ENCODE data around the gene RIT2.

The RIT2 gene

DNA sequence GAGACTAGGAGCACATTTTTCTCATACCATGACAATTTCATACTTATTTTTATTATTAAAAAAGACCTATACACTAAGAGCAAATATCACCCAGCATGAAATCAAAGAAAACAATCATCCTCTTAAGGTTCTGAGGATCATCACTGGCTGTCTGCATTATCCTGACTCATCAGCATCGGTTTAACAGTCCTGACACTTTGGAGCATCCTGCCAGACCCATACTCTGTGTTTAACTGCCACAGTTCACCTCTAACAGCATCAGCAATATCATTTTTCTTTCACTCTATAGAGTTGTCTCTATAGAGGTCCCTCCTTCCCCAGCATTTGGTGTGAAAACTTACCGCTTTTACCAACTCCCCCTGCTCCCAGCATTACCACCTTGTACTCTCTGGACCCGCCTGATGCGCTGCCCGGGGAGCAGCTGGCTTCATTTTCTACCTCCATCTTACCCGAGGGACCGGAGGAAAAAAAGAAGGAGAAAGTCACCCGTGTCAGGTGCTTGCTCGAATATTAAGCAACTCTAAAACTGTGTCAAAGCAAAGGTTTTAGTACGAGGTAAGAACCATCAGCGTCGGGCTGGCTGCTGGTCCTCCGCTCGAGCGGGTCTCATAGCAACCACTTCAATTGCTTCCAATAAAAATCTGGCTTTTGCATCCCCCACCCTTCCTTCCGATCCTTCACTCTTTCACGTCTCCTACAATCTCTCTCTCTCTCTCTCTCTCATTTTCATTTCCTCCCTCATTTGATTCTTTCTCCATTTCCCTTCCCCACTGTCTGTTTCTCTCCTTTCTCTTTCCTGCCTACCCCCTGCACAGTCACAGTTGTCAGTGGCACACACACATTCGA is at the start of gene RIT2:
Gene RIT2 (minus strand): TSS at position 610 of the 846 bp plus-strand sequence.
- no peak for DNase-seq

DNA sequence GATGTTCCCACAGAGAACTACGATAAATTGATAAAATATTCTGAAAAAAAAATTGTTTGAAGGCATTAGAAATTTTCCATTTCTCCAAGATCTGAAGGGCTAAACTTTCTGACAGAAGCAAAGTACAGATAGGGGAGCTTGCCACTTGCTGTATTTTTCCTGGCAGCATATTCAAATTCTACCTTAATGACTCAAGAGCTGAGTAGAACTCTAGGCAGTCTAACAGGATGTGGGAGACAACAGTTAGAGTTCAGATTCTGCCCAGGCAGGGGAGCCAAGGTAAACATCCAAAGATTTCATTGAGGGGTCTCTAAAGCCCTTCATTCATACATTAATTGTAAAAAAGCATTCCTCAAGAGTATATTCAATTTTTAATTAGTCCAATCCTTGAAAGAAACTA is 46.0 kb upstream of the RIT2 start:
- no peak for DNase-seq

DNA sequence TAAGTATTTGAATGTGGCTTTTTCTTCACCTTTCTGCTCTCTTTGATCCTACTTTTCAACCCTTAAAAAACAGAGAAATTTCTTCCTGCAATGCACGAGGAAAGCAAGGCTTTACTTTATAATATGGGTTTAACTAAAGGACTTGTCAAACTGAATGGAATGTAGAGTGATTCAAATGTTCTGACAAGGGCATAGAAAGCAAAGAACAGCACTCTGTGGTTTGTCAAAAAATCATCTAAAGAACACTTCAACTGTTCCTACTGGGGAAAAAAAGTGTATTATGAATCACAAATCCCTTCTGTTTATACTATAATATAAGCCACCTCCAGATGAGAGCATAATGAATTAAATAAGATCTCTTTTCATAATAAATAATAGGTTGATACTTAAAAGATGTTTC is 45.0 kb upstream of the RIT2 start:
- no peak for DNase-seq

DNA sequence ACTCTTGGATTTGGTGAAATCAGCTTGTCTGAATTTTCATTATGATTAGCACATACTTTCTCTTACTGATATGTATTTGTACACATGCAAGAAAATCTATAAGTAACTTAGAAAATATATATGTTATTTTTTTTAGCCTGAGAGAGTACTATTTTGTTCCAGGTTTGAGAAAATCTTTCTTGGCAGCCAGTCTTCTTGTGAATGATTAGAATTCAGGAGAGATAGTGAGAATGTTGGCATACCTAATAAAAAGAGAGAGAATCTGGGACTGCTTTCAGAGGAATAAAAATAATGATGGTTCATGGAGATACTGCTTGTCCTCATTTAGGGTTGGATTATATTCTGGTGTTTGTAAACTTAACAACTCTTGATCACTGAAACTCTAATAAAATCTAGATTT is 44.4 kb upstream of the RIT2 start:
- no peak for DNase-seq

DNA sequence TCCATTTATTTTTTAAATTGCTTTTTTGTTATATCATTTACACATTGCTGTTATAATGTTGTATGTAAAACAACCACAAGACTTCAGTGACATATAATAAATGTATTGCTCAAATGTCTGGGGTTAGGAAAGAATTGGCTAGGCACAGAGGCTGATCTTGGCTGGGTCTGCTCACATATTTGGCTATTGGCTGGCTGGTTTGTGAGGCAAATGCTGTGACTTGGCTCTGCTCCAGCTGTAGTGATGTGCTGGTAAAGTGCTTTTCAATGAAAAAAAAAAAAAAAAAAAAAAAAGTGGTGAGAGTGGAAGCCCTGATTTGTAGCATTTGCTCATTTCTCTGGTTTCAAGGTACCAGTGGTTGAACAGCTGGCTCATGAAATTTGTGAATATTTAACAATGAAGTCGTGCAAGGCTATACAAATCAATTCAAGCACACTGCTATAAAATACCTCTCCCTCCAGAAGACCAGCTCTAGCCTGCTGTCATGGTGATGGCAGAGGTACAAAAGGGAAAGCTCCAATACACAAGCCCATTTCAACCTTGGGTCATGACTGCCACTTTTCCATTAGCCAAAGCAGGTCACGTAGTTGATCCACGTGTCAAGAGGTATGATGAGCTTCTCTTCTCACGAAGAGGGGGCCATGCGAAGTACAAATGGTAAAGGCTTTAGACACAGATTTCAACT is 43.7 kb upstream of the RIT2 start:
- no peak for DNase-seq

DNA sequence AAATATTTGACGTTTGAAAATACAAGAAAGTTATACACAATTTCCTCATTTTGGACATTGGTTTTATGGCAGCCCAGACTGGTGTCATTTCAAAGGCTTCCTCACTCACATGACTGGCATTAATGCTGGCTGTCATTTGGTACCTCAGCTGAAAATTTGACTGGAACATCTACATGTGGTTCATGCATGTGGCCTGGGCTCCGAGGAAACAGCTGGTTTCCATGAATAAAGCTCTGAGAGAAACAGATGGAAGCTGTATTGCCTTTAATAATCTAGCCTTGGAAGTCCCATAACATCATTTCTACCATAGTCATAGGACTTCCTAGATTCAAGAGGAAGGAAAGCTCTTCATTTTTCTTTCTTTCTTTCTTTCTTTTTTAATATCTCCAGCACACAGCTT is 42.9 kb upstream of the RIT2 start:
- no peak for DNase-seq

DNA sequence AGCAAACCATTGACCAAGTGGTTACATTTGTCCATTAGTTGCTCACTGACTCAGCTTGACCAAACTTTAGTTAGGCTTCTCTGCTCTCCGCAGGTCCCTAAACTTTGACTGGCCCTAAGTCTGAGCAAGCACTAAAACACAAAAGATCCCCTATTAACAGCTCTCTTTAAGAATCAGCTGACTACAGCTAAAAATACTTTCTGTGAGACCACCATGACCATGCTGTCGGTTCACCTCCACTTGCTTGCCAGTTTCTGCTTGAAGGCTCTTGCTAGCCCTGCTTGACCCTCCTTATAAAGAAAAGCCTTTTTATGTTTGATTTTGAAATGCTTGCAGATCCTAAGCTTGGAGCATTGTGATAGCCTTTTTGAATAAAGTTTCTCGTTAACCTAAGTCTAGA is 40.4 kb upstream of the RIT2 start:
- DNase-seq: no peak

DNA sequence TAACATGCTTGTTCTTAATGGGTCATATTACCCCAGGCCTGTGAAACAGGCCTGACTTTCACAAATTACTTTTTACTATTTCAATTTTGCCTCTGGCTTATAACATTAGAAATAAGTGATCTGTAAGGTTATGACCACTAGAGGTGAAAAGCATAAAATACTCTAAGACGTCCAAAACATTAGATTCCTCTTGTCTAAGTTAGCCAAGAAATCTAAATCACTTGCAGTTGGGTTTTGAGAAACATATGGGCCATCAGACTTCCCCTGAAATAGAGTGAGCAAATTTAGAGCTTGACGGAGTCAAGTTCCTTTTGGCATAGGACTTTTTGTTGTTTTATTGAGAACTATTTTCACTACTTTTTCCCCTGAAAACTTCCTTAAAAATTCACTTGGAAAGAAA is 32.7 kb upstream of the RIT2 start:
- DNase-seq: no peak

DNA sequence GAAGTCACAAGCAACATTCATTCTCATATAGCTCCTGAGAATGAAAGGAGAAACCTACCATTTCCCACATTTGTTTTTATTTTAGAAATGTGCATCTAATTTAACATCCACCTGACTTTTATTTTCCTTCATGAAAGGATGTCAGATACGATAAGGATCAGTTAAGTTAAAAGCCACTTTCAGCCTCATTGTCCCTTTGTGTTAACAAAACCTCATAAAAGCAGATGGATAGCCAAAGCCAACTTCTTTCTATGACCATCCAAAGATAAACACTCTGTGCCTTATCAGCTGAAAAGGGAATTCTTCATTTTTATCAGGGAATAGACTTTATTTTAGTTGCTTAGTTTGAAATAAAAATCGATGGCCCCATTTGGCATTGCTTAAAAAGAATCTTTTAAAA is 25.7 kb upstream of the RIT2 start:
- no peak for DNase-seq

DNA sequence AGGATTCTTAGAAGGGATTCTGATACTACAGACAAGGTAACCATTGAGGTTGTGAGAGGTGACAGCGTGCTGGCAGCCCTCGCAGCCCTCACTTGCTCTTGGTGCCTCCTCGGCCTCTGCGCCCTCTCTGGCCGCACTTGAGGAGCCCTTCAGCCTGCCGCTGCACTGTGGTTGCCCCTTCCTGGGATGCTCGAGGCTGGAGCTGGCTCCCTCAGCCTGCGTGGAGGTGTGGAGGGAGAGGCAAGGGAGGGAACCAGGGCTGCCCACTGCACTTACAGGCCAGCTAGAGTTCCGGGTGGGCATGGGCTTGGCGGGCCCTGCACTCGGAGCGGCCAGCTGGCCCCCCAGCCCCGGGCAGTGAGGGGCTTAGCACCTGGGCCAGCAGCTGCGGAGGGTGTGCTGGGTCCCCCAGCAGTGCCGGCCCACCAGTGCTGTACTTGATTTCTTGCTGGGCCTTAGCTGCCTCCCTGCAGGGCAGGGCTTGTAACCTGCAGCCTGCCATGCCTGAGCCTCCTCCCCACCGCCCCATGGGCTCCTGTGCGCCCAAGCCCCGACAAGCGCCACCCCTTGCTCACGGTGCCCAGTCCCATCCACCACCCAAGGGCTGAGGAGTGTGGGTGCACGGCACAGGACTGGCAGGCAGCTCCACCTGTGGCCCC is 23.9 kb upstream of the RIT2 start:
- DNase-seq: no peak

DNA sequence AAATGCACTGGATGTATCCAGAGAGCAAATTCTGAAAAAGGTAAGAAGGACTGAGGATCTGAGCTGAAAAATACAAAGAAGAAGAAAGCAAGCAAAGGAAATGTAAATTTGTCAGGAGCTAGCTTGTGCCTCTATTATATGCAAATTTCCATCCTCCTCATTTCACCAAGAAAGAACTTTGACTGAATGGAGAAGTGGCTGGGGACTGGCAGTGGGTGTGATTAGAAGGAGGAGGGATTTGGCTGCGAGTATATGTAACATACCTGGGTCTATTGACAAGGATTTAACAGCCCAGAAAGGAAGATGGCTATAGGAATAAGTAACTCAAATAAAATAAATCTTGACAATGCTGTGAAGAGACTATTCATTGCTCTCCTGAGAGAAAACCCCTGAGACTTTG is 19.4 kb upstream of the RIT2 start:
- no peak for DNase-seq

DNA sequence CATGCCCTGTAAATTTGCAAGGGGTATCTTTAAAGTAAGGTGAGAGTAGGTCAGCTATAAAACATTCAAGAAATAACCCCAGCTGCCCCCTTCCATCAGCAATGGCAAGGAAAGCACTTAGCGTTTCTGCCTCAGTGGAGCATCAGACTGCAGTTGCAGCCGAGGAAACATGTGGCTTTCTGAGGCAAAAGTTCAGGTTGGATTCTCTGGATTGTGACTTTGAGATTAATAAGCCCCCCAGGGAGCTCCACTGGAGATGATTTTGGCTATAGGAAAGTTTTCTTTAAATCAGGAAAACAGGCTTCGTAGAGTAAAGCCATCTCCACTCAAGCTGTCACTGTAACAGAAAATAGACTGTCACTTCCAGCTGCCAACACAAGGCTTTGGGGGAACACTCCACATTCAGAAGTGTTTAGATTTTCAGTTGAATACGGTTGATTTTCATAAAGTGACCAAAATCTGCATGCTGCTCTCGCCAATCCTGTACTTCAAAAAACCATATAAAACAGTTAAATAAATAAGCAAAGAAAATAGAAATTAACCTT is 15.3 kb upstream of the RIT2 start:
- no peak for DNase-seq

DNA sequence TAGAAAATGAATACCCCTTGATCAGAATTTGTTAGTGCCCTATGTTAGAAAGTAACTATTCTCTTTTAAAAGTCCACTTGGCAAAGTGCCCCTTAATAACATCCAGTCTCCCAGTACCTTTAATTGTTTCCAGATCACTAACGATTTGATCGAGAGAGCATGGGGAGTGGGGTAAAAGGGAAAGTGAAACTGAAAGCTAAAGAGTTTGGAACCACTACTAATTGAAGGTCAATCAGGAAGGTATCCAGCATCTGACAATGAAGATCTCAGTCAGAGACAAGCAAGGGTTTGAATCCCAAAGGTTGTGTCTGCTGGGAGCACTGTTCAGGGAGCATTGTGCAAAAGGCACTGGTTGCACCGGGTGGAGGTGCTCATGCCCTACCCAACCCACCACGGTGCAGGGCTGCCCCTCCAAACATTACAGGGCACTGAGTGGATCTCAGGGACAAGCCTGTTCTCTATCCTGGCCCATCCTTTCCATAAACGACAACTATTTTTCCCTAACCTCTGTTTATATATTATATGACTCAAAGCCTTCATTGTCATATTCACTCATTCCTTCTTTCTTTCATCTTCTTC is 14.6 kb upstream of the RIT2 start:
- no peak for DNase-seq

DNA sequence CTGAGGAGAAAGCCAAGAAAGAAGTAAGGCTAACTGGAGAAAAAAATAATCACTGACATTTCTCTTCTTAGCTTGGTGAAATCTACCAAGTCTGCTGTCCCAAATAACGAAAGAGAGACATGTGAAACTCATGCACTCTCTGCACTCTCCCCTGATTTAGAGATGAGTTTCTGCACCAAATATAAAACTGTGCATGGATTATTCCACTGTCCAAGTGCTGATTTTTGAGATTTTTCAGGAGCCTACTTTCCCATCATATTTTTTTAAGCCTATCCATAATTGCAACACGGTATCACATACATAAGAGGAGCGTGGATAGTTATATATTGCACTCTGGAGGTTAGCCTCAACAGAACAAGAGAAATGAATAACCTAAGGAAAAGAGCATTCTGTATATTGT is 10.0 kb upstream of the RIT2 start:
- no peak for DNase-seq

DNA sequence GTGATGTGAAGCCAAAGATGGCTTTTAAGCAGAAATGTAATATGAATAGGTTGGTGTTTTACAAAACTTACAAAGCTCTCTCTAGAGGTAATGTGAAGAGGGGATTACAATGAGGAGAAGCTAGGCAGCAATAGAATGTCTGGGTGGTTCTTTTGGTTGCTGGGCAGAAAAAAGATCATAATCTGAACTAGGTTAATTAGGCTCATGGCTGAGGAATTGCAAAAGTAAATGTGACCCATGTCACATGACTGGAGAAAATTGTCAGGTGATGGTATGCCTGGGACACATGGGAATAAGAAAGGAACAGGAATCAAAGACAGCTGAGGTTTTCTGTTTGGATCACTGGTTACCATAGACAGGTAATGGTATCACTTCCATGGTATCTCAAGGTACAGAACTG is 7.5 kb upstream of the RIT2 start:
- no peak for DNase-seq

DNA sequence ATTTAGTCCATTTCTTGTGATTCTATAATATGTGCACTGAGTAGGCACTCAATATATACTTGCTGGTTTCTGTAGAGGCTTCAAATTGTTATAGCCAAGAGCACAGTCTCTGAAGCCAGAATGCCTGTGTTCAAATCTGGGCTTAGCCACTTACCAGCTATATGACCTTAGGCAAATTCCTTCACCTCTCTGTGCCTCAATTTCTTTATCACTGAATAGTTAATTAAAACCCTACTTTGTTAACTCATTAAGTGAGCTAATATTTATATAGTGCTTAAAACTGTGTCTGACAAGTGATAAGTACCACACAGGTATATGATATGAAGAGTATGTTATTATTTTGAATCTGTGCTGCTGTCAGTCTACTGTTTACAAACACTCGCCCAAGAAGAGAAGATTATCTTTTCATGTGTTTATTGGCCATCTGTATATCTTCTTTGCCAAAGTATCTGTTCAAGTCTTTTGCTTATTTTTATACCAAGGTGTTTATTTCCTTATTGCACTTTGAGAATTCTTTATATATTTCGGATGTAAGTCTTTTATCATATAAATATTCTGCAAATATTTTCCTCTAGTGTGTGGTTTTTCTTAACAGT is 1.3 kb upstream of the RIT2 start:
- DNase-seq: no peak

DNA sequence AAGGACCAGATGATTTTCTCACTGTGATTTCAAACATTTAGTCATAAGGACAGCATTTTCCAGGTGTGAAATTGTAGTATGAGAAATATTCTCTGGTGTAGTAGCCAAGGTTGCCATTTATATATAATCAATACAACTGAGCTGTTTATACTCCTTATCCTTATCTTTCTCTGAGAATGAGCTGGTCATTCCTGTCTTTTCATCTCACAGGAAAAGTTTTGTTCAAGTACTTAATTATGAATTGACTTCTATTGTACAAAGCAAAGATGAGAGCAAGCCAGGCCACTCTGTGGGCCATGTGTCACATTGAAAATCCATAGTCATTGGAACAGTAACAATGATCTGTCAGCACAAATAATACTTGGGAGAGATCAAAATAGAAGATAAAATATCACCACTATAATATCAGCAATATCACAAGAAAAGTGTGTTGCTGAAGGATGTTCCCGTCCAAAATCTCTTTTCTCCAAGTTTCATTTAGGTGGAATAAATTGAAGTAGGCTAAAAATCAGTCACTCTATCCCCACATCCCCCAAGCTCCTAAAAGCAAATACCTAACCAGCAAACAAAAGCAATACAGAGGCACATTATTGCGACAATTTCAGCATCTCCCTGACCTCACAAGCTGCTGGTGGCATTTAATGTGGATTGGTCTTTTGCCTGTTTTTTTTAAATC is 2.1 kb downstream of the RIT2 start:
- no peak for DNase-seq

DNA sequence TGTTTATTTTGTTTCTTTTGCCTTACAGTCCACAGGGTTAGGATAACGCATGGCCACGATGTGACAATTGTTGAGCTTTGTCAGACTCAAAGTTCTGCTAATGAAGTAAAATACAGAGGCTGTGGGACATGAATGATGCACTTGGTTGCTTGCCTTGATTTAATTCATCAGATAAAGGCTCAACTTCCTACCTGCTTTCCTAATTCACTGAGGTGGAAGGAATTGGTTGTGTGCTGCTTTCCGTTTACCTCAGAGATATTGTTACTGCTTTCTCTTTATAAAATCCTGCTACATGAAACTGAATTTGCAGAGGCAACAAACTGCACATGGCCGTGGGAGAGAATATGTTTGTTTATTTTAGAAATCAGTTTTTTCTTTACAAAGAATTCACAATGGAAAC is 6.6 kb downstream of the RIT2 start:
- no peak for DNase-seq

DNA sequence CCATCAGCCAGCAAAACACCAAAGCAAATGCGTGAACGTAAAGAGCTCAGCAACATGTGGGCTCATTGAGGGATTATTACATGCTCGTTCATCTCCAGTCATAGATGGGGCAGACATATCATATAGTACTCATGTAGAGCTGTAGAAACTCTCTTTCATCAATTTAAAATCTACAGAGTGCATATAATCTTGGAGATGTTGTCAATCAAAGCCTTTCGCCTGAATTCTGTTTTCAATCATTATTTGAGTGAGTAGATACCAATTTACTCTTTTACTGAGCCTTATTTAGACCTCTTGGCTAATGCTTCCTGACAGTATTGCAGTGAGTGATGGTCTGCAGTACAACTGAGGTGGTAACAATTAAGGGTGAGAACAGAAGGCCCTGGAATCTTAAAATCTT is 7.0 kb downstream of the RIT2 start:
- no peak for DNase-seq

DNA sequence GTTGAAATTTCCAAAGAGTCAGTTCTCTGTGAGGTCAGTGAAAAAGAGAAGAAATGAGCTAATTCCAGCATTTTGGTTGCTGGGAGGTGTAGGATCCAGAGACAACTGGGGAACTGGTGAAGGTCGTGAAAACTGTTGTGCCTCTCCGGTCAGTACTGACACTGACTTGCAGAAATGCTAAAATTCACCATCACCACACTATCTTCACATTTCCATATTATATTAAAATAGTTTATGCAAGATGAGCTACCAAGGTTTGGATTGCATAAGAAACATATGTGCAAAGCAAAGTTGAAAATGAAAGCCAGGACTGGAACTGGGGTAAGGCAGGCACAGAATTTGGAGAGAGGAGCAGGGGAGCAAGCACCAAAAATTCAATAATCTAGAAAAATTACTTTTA is 21.8 kb downstream of the RIT2 start:
- no peak for DNase-seq

DNA sequence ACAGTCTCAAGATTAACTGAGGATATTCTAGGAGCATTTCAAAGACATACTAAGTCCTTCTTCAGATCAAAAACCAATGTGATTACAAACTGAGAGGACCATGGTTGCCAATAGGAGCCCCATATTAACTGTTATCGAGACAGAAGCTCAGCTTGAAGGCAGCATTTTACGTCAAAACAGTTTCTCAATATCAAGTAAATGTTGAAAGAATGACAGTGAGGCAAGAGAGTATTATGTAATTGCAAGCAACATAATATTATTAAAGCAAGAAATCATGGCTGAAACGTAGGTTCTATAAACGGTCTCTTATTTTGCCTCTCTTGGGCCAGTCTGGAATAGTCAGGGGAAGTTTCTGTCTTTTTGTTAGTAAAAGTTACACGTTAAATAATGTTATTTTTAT is 22.9 kb downstream of the RIT2 start:
- no peak for DNase-seq

DNA sequence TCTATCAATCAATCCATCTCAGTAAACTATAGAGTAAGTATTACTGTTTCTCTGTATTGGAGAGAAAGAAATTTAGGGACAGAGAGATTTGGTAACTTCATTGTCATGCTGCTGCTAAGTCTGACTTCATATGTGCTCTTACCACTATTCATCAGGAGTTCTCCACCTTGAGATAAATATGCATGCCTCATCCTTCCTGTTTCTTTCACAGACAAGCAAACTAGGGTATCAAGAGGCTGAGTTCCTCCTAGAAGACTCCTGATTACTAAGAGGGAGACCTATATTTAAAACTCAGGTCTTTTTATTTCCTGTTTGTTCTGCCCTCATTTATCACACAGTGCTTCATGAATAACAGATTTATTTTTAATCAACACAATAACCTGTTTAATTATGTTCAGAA is 34.1 kb downstream of the RIT2 start:
- DNase-seq: no peak

DNA sequence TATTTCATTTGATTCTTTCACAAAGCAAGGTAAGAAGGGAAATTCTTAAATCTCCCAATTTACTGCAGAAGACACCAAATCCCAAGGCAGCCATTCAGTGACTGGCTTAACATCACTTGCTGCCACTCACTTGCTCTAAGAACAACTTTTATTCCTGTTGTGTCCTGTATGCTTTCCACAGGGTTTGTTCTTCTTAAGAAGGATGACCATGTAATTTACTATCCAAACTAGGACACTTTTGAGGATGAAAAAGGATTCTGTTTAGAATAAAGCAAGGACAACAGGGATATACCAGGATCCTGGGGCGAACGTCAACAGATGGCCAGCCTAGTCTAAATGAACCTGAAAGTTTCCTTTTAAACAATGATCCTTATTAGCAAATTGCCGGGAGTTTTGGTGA is 34.8 kb downstream of the RIT2 start:
- no peak for DNase-seq

Data from NCI-H2107 (cell line).